Progenitor cell of endocrine pancreas (in vitro differentiated cells): ENCODE measurements around the gene STARD7. TPM values are rescaled to one million over a fixed set of nuclear protein-coding genes. Genes with fewer than 3 reads are reported as not detected.

Source experiments
- DNase-seq: peaks from one replicate; pipeline ENCODE4 v3.0.0; 2021; ENCODE audit warnings: low spot score; ENCODE audit not compliant: unreplicated experiment
- H3K27ac Mint-ChIP-seq: 2 replicates; pipeline ENCODE4 v1.8.0; 2021; ENCODE audit warnings: mild to moderate bottlenecking, moderate library complexity, mixed read lengths
- H3K27me3 Mint-ChIP-seq: 2 replicates; pipeline ENCODE4 v1.8.0; 2021; ENCODE audit warnings: mixed read lengths
- H3K36me3 Mint-ChIP-seq: 2 replicates; pipeline ENCODE4 v1.8.0; 2022; ENCODE audit warnings: mixed read lengths; ENCODE audit not compliant: insufficient read depth
- H3K4me1 Mint-ChIP-seq: 2 replicates; pipeline ENCODE4 v1.8.0; 2021; ENCODE audit warnings: low read depth, mixed read lengths
- H3K4me3 Mint-ChIP-seq: 2 replicates; pipeline ENCODE4 v1.8.0; 2021; ENCODE audit warnings: low read depth, mild to moderate bottlenecking, moderate library complexity, mixed read lengths
- H3K9me3 Mint-ChIP-seq: 2 replicates; pipeline ENCODE4 v1.8.0; 2021; ENCODE audit warnings: low read depth, mixed read lengths
- total RNA-seq: library from RNA; stranded (reverse); gene quantifications from 2 replicates; pipeline ENCODE4 v1.2.1, GENCODE V29; 2021
- TF ChIP-seq, protein P1 (sequence below): fragments of 200-600 bp; sonication (generic); IDR thresholded peaks from one replicate; pipeline ENCODE4 v1.5.0; 2021; ENCODE audit warnings: antibody characterized with exemption, mild to moderate bottlenecking; ENCODE audit not compliant: unreplicated experiment

The STARD7 gene
- total RNA-seq, 1 donor from 2014 or later: 118 TPM

DNA sequence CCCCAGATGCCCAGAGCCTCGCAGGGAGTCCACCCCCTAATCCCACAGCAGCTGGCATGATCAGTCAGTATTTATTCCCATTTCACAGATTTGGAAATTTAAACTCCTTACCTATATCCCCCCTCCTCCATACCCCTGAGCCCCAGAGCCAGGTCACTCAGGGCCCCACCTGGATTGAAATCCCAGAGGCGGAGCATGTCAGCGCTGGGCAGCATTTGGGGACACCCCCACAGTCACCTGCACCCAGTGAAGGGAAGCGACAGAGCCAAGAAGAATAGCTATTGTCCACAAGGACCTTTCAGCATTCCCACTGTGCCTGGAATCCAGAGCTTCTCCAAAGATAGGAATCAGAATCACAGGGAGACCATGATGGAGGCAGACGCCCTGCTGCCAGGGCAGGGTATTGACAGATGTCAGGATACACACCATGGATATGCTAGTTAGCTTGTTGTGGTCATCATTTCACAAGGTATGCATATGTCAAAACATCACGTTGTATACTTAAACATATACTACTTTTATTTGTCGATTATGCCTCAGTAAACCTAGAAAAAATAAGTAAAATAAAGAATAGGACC lies 69.4 kb downstream of the STARD7 start:
- no peak overlapping the region for H3K27ac Mint-ChIP-seq
- peaks cover 26% of the 10 kb centered on the region for H3K27me3 Mint-ChIP-seq
- no peak overlapping the region for H3K4me3 Mint-ChIP-seq
- no peak for DNase-seq
- H3K4me1 Mint-ChIP-seq: peaks cover 4% of the 10 kb centered on the region
- H3K9me3 Mint-ChIP-seq: no peaks in the 10 kb centered on the region
- TF ChIP-seq, protein P1, sequence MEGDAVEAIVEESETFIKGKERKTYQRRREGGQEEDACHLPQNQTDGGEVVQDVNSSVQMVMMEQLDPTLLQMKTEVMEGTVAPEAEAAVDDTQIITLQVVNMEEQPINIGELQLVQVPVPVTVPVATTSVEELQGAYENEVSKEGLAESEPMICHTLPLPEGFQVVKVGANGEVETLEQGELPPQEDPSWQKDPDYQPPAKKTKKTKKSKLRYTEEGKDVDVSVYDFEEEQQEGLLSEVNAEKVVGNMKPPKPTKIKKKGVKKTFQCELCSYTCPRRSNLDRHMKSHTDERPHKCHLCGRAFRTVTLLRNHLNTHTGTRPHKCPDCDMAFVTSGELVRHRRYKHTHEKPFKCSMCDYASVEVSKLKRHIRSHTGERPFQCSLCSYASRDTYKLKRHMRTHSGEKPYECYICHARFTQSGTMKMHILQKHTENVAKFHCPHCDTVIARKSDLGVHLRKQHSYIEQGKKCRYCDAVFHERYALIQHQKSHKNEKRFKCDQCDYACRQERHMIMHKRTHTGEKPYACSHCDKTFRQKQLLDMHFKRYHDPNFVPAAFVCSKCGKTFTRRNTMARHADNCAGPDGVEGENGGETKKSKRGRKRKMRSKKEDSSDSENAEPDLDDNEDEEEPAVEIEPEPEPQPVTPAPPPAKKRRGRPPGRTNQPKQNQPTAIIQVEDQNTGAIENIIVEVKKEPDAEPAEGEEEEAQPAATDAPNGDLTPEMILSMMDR: no peak
- no peaks in the 10 kb centered on the region for H3K36me3 Mint-ChIP-seq

DNA sequence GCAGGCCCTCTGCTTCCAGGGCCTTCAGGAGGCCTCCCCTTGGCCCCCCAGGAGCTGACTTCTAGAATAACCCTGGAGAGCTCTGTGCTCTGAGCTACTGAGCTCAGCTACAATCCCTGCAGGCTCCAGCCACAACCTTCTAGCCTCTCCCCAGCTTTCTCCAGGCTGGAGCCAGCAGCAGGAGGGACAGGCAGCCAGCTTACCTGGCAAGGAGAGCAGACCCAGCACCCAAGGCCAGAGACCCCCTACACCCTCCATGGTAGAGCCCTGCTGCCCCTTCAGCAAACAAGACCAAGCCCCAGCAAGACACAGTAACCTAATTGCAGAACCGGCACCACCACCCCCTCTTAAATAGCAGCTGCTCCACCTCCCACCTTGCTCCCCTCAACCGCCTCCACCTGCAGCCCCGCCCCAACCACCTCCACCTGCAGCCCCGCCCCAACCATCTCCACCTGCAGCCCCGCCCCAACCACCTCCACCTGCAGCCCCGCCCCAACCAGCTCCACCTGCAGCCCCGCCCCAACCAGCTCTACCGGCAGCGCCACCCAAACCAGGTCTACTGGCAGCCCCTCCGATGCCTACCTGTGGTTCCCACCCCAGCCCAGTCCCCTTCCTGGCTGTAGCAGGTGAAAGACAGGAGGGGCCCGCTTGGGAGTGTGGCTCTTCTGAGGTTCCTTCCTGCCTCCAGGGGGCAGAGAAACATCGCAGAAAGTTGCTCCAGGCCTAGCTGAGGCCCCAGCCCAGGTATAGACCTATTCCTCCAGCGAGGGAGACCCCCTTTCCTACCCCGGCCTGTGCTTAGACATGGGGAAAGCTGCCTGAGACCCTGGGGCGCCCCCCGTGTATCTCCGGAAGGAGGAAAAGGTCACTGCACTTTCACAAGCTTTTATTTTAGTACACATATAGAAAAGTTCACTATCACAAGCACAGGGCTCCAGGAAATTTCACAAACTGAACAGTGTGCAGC lies 70.2 kb downstream of the STARD7 start, which contains the start of gene ASTL:
ASTL (minus strand) TSS at position 324 of the 967 bp plus-strand sequence; CDS start at position 258, 66 bp downstream.
- Mint-ChIP-seq H3K4me1 (peaks cover 3% of the 10 kb centered on the region), H3K27me3 (peaks cover 26% of the 10 kb centered on the region), H3K27ac (no peak within 1 kb of the TSS), H3K9me3 (no peaks in the 10 kb centered on the region), H3K4me3 (no peak within 1 kb of the TSS), H3K36me3 (no peaks in the 10 kb centered on the region)
- TF ChIP-seq, protein P1: peak; percentile 63
- DNase-seq: peak; percentile 42

DNA sequence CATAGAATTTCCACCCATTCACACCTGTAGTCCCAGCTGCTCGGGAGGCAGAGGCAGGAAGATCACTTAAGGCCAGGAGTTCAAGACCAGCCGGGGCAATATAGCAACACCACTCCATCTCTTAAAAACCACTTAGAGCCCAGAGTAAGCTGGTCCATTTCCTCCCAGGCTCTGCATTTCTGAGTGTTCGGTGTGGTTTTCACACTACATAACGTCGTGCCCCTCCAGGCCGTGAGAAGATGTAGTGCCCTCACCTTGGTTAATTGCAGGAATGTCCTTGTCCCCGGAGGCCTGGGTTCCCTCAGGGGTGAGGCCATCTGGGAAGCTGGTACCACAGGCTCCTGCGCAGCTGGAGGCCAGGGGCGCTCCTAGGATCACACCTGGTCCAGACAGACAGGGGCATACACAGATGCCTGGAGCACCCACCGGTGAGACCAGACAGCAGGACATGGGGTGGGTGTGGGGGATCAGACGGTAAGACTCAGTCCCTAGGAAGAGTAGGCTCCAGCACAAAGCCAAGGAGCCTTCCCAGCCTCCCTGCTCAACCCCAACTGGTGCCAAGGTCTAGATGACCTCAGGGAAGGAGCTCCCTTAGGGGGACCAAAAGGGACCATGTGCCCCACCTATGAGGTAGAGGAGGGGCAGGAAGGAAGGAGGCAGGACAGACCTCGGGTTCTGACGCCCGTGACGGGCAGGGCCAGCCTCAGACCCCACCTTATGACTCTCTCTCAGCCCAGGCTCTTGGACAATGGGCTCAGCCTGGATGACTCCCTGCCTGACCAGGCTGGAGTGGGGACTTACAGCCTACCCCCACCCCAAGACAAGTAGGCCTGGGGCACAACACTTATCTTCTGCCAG lies 71.1 kb downstream of the STARD7 start:
- no peaks in the 10 kb centered on the region for H3K9me3 Mint-ChIP-seq
- no peak overlapping the region for H3K4me3 Mint-ChIP-seq
- H3K36me3 Mint-ChIP-seq: no peaks in the 10 kb centered on the region
- H3K27me3 Mint-ChIP-seq: peaks cover 26% of the 10 kb centered on the region
- H3K27ac Mint-ChIP-seq: peak overlapping the region; percentile 27
- no peak for DNase-seq
- peaks cover 3% of the 10 kb centered on the region for H3K4me1 Mint-ChIP-seq
- TF ChIP-seq, protein P1: no peak

DNA sequence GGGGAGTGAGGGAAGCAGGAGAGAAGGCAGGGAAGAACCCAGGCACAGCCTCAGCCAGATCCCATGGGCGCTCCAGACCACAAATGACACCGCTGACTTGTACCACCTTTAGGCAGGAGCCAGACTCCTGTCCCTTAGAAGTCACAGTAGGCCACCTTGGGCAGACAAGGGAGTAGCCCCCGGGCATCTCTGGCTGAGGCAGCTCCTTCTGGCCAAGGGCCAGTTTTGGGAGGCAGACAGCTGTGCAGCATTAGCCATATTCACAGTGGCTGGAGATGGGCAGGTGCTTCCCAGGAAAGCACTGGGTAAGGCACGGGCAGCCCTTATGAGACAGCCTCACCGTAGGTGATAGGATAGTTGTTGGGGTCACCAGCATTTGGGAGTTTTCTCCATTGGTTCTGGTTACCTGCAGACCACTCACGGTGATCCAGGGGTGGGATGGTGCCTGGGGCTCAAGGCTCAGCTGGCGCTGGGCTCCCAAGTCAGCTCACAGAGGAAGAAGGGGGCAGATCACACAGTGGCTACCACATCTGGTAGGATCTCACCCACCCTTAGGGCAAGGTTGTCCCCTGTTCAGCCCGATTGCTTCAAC lies 72.4 kb downstream of the STARD7 start:
- Mint-ChIP-seq H3K27me3 (peaks cover 24% of the 10 kb centered on the region), H3K4me3 (no peak overlapping the region), H3K36me3 (no peaks in the 10 kb centered on the region), H3K9me3 (no peaks in the 10 kb centered on the region), H3K4me1 (peaks cover 3% of the 10 kb centered on the region), H3K27ac (no peak overlapping the region)
- TF ChIP-seq, protein P1: no peak
- no peak for DNase-seq
